Measurements from ENCODE around the gene HNRNPAB.
A peak's percentile ranks its signal among the peaks of the same experiment; 100 is the strongest.
"Not testable (repeated sequence)": the region's sequence is repeated elsewhere in the genome, so short reads cannot be mapped to it uniquely, and the experiment has no call there.

Gene HNRNPAB

DNA sequence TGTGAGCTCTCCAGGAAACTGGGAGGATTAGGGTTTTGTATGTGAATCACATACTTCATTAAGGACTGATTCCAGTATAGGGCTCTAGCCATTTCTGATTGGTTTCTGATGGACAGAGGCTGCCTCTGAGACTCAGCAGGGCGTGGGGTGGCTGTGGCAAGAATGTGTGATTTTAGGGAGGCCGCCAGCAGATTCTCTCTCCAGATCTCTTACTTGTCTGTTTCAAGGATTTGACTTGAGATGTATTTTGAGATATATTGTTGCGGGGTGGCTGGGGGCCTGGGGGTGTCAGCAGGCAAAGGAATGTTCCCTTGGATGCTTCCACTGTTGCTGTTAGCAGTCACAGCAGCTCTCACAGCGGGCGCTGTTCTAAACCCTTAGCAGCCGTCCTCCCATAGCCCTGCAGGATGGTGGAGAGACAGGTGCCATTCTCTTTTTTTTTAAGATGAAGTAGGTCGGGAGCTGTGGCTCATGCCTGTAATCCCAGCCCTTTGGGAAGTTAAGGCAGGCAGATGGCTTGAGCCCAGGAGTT is 8.0 kb upstream of the HNRNPAB start:
- DNase-seq (ENCODE audit: low read depth in 1 of 2, low spot score in 1 of 2): no peak

- no peak for DNase-seq (ENCODE audit: low read depth in 1 of 2, low spot score in 1 of 2)
Measured at GRCh38 chr5:178196986-178197385, 7.3 kb upstream of the HNRNPAB start.

- DNase-seq (ENCODE audit: low read depth in 1 of 2, low spot score in 1 of 2): not testable (repeated sequence)
Measured at GRCh38 chr5:178198151-178198550, 6.2 kb upstream of the HNRNPAB start.

DNA sequence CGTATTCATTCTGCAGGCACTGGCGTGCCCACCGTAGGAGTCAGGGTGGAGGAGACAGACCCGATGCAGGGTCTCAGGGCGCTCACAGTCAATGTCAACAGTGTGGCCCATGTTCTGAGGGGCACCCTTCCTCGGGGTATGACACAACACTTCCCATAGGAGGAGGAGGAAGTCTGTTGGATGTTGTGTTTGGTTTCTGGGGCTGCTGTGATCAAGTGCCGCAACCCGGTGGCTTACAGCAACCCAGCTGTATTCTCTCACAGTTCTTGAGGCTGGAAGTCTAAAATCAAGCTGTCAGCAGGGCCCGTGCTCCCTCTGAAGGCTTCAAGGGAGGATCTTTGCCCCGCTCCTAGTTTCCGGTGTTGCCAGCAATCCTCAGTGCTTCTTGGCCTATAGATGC is 5.6 kb upstream of the HNRNPAB start:
- DNase-seq (ENCODE audit: low read depth in 1 of 2, low spot score in 1 of 2): no peak

- no peak for DNase-seq (ENCODE audit: low read depth in 1 of 2, low spot score in 1 of 2)
Measured at GRCh38 chr5:178199581-178200434, 4.5 kb upstream of the HNRNPAB start.

- DNase-seq (ENCODE audit: low read depth in 1 of 2, low spot score in 1 of 2): no peak
Measured at GRCh38 chr5:178201221-178201926, 3.0 kb upstream of the HNRNPAB start.

DNA sequence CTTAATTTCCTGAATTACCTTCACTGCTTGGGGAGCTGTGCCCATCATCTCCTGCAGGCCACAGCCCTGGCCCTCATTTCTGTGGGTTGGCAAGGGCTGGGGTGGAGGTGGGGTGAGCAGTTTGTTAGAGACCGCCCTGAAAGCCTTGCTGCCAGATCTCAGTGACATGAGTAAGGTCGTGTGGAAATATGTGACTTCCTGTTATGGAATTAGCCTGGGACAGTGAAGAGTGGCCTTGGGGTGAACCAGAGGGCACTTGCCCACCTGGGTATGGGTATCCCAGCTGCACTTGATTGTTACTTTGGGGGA is 2.5 kb upstream of the HNRNPAB start:
- DNase-seq (ENCODE audit: low read depth in 1 of 2, low spot score in 1 of 2): no peak

- DNase-seq (ENCODE audit: low read depth in 1 of 2, low spot score in 1 of 2): no peak
Measured at GRCh38 chr5:178202541-178202940, 1.8 kb upstream of the HNRNPAB start.

- peak in 1 of 2 donors; percentile 15 for DNase-seq (ENCODE audit: low read depth in 1 of 2, low spot score in 1 of 2)
Measured at GRCh38 chr5:178203670-178204181, 607 bp upstream of the HNRNPAB start.

GRCh38 chr5:178204935-178205748 is 809 bp downstream of the HNRNPAB start:
- peak; percentile 46 to 62 for DNase-seq (ENCODE audit: low read depth in 1 of 2, low spot score in 1 of 2)

GRCh38 chr5:178205749-178206047 is 1.4 kb downstream of the HNRNPAB start:
- no peak for DNase-seq (ENCODE audit: low read depth in 1 of 2, low spot score in 1 of 2)

GRCh38 chr5:178206166-178207101 is 2.1 kb downstream of the HNRNPAB start:
- DNase-seq (ENCODE audit: low read depth in 1 of 2, low spot score in 1 of 2): no peak

- DNase-seq (ENCODE audit: low read depth in 1 of 2, low spot score in 1 of 2): no peak
Measured at GRCh38 chr5:178207183-178207916, 3.0 kb downstream of the HNRNPAB start.

DNA sequence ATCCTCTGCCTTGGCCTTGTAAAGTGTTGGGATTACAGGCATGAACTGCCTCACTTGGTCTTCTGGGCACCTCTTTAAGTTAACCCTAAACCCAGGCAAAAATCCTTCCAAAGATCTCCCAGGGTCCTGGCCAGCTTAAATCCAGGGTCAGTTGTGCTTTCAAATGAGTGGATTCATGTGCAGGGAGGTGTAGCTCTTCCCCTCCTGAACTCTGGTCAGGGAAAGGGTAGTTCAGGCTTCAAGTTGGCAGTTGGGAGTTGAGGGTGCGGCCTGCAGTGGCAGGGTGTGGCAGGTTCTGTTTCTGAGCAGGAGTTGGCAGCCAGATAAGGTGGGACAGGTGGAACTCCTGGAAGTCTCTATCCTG is 3.6 kb downstream of the HNRNPAB start:
- no peak for DNase-seq (ENCODE audit: low read depth in 1 of 2, low spot score in 1 of 2)

GRCh38 chr5:178208540-178209227 is 4.4 kb downstream of the HNRNPAB start:
- DNase-seq (ENCODE audit: low read depth in 1 of 2, low spot score in 1 of 2): no peak

- no peak for DNase-seq (ENCODE audit: low read depth in 1 of 2, low spot score in 1 of 2)
Measured at GRCh38 chr5:178209334-178210072, 5.2 kb downstream of the HNRNPAB start.

DNA sequence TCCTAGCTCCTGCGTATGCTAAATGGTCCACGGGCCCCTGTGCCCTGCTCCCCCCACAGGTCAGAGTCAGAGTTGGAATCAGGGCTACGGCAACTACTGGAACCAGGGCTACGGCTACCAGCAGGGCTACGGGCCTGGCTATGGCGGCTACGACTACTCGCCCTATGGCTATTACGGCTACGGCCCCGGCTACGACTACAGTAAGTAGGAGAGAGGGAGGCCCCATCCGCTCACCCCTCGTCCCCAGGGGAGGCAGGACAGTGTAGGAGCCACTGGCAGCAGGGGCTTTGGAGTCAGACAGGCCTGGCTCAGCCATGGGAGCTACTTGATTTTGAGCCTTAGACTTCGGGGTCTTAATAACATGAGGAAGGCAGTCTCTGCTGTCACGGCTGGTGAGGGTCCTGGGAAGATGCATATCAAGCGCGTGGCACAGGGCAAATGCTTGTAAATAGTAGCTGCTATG is 5.8 kb downstream of the HNRNPAB start:
- DNase-seq (ENCODE audit: low read depth in 1 of 2, low spot score in 1 of 2): no peak

GRCh38 chr5:178210686-178211085 is 6.4 kb downstream of the HNRNPAB start:
- no peak for DNase-seq (ENCODE audit: low read depth in 1 of 2, low spot score in 1 of 2)
